HCEC 1CT (cell line): ENCODE data around the gene KCNH3.
"Not testable (repeated sequence)": the region's sequence is repeated elsewhere in the genome, so short reads cannot be mapped to it uniquely, and the experiment has no call there.

Experiments used
- DNase-seq: peaks from one replicate; pipeline ENCODE4 v3.0.0-alpha.2; 2017

KCNH3 gene

GRCh38 chr12:49588721-49589516, 50.1 kb downstream of the KCNH3 start:
- DNase-seq: no peak

- DNase-seq: no peak
These were observed 59.7 kb downstream of the KCNH3 start for GRCh38 chr12:49598527-49598926.

GRCh38 chr12:49599961-49600360, 61.1 kb downstream of the KCNH3 start:
- DNase-seq: no peak

GRCh38 chr12:49603721-49604120, 64.9 kb downstream of the KCNH3 start:
- no peak for DNase-seq

- DNase-seq: no peak
These were observed 66.0 kb downstream of the KCNH3 start for GRCh38 chr12:49604856-49605255.

- not testable (repeated sequence) for DNase-seq
These were observed 66.7 kb downstream of the KCNH3 start, which contains the start of gene FAM186B for GRCh38 chr12:49605539-49605938. Gene FAM186B, minus strand, starts transcription at chr12:49605639. Its CDS starts 162 bp downstream, at chr12:49605477.
